ENCODE data around the gene AGO1. TPM values are rescaled to one million over a fixed set of nuclear protein-coding genes. Genes with fewer than 3 reads are reported as not detected.

The AGO1 gene
- total and polyA plus RNA-seq, 2 of the 8 experiments (the other 6 are each of a cell fraction or from before 2014, with no cell fraction given): 15.1 to 73.7 TPM

DNA sequence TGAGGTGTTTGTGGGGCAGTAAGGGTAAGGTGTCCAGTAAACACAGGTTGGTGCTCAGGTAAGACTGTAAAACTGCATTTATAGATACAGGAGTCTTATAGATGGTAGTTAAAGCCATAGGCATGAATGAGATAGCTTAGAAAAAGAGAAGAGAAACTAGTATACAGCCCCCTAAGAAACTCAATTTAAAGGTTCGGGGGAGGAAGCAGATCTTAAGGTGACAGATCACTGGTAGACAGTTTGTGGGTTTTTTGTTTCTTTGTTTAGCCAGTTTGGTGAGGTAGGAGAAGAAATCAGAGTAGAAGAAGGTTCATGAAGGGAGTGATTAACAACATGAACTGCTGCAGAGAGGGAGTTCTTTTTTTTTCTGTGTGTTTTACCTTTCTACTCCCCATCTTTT lies 41.8 kb downstream of the AGO1 start (continued):
- TF ChIP-seq SP4 (IDR thresholded peaks at IDR 0.05; ENCODE audit: low read length): no peak
- no peak for TF ChIP-seq YY1 (IDR thresholded peaks at IDR 0.05; ENCODE audit: low read depth, low read length)
- TF ChIP-seq TBP (IDR thresholded peaks at IDR 0.05; ENCODE audit: low read depth, low read length): no peak
- no peak for TF ChIP-seq RAD21 (IDR thresholded peaks at IDR 0.05 in 1 of 2, conservative IDR thresholded peaks at IDR 0.05 in 1 of 2; ENCODE audit: low read depth in 2 of 2, low read length in 2 of 2)
- no peak for TF ChIP-seq CHD1 (IDR thresholded peaks at IDR 0.05; ENCODE audit: low read depth, low read length)
- no peak for TF ChIP-seq CHD2 (IDR thresholded peaks at IDR 0.05; ENCODE audit: low read length)
- no peak for TF ChIP-seq KDM4A (IDR thresholded peaks at IDR 0.05; ENCODE audit: low read depth, low read length, severe bottlenecking)
- no peak for TF ChIP-seq CBX5 (IDR thresholded peaks at IDR 0.05; ENCODE audit: low read depth, low read length)
- TF ChIP-seq, protein P1, sequence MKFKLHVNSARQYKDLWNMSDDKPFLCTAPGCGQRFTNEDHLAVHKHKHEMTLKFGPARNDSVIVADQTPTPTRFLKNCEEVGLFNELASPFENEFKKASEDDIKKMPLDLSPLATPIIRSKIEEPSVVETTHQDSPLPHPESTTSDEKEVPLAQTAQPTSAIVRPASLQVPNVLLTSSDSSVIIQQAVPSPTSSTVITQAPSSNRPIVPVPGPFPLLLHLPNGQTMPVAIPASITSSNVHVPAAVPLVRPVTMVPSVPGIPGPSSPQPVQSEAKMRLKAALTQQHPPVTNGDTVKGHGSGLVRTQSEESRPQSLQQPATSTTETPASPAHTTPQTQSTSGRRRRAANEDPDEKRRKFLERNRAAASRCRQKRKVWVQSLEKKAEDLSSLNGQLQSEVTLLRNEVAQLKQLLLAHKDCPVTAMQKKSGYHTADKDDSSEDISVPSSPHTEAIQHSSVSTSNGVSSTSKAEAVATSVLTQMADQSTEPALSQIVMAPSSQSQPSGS (IDR thresholded peaks at IDR 0.05; ENCODE audit: low read length): no peak
